HL-60 (cell line): ENCODE results near the gene CFAP68.
"Not testable (repeated sequence)": the region's sequence is repeated elsewhere in the genome, so short reads cannot be mapped to it uniquely, and the experiment has no call there.

Experiments used
- DNase-seq, 2 experiments: peaks; one replicate each; pipeline ENCODE4 v3.0.0-alpha.2; 2010 to 2020; ENCODE audit warnings: low read depth in 1 of 2, low spot score in 1 of 2
- H3K27ac ChIP-seq: fragments of 250-450 bp; sonication (Bioruptor Pico); replicated peaks from 2 replicates; pipeline ENCODE4 v1.5.1; 2020; ENCODE audit warnings: mild to moderate bottlenecking, moderate library complexity
- H3K27me3 ChIP-seq: fragments of 250-450 bp; sonication (Bioruptor Pico); 2 replicates; pipeline ENCODE4 v1.5.1; 2021; ENCODE audit warnings: mild to moderate bottlenecking, moderate library complexity; ENCODE audit not compliant: insufficient read depth, poor library complexity, severe bottlenecking
- H3K4me3 ChIP-seq: replicated peaks from 2 replicates; pipeline ENCODE4 v1.5.1; 2011; ENCODE audit warnings: mild to moderate bottlenecking, control low read depth, low read length; ENCODE audit not compliant: insufficient read depth
- GABPA ChIP-seq: IDR thresholded peaks from 2 replicates; pipeline ENCODE4 v1.6.1; 2012; ENCODE audit warnings: low read depth
- POLR2AphosphoS5 ChIP-seq: IDR thresholded peaks from 2 replicates; pipeline ENCODE4 v1.6.1; 2012; ENCODE audit warnings: low read depth
- SPI1 ChIP-seq: IDR thresholded peaks from 2 replicates; pipeline ENCODE4 v1.6.1; 2012; ENCODE audit warnings: low read depth, mild to moderate bottlenecking, borderline replicate concordance
- TF ChIP-seq, protein P1 (sequence below): IDR thresholded peaks from 2 replicates; pipeline ENCODE4 v1.6.1; 2012; ENCODE audit warnings: low read depth; ENCODE audit not compliant: insufficient replicate concordance
- TF ChIP-seq, protein P2 (sequence below): IDR thresholded peaks from one replicate; pipeline ENCODE4 v1.5.1; 2011; ENCODE audit warnings: low read length, control low read depth, inconsistent platforms; ENCODE audit not compliant: insufficient read depth

CFAP68 gene

DNA sequence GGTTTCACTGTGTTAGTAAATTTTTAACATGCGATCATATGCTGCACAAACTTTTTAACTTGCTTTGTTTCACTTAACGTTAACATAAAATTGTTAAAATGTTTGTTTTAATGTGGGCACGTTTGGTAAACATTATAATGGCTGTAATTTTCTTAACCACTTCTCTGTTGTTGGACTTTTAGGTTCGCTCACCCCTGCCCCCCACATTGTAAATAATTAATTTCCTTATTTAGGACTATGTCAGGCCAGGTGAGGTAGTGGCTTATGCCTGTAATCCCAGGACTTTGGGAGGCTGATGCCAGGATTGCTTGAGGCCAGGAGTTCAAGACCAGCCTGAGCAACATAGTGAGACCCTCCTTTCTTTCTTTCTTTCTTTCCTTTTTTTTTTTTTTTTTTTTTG is 51.1 kb downstream of the CFAP68 start:
- no peak overlapping the region for H3K4me3 ChIP-seq
- H3K27me3 ChIP-seq, result no peaks in the 10 kb centered on the region
- no peak overlapping the region for H3K27ac ChIP-seq
- no peak for DNase-seq
- TF ChIP-seq GABPA, result no peak

DNA sequence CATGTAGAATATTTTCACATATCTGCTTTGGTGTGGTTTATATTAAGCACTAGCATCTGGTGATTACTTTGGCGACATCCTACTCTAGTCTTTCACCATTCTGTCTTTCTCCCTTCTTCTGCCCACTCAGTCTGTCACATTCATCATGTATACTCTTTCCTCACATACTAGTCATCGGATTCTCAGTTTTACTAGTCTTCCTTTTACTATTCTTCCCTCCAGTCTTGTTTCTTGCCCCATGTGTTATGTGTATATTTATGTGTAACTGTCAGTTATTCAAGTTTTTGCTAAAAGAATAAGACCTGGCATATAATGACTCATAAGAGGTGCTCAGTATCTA is 53.2 kb downstream of the CFAP68 start:
- no peak overlapping the region for H3K4me3 ChIP-seq
- H3K27me3 ChIP-seq, result no peaks in the 10 kb centered on the region
- H3K27ac ChIP-seq, result no peak overlapping the region
- TF ChIP-seq, protein P1, sequence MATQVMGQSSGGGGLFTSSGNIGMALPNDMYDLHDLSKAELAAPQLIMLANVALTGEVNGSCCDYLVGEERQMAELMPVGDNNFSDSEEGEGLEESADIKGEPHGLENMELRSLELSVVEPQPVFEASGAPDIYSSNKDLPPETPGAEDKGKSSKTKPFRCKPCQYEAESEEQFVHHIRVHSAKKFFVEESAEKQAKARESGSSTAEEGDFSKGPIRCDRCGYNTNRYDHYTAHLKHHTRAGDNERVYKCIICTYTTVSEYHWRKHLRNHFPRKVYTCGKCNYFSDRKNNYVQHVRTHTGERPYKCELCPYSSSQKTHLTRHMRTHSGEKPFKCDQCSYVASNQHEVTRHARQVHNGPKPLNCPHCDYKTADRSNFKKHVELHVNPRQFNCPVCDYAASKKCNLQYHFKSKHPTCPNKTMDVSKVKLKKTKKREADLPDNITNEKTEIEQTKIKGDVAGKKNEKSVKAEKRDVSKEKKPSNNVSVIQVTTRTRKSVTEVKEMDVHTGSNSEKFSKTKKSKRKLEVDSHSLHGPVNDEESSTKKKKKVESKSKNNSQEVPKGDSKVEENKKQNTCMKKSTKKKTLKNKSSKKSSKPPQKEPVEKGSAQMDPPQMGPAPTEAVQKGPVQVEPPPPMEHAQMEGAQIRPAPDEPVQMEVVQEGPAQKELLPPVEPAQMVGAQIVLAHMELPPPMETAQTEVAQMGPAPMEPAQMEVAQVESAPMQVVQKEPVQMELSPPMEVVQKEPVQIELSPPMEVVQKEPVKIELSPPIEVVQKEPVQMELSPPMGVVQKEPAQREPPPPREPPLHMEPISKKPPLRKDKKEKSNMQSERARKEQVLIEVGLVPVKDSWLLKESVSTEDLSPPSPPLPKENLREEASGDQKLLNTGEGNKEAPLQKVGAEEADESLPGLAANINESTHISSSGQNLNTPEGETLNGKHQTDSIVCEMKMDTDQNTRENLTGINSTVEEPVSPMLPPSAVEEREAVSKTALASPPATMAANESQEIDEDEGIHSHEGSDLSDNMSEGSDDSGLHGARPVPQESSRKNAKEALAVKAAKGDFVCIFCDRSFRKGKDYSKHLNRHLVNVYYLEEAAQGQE, result no peak
- TF ChIP-seq GABPA (no peak), POLR2AphosphoS5 (no peak), SPI1 (no peak)
- DNase-seq, result no peak

DNA sequence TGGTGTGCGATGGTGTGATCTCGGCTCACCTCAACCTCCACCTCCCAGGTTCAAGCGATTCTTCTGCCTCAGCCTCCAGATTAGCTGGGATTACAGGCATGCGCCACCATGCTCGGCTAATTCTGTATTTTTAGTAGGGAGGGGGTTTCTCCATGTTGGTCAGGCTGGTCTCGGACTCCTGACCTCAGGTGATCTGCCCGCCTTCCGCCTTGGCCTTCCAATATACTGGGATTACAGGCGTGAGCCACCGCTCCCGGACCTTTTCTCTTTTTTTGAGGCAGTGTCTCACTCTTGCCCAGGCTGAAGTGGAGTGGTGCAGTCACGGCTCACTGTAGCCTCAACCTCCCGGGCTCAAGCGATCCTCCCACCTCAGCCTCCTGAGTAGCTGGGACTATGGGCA is 53.8 kb downstream of the CFAP68 start:
- not testable (repeated sequence) for H3K27me3 ChIP-seq, H3K27ac ChIP-seq, H3K4me3 ChIP-seq, DNase-seq

DNA sequence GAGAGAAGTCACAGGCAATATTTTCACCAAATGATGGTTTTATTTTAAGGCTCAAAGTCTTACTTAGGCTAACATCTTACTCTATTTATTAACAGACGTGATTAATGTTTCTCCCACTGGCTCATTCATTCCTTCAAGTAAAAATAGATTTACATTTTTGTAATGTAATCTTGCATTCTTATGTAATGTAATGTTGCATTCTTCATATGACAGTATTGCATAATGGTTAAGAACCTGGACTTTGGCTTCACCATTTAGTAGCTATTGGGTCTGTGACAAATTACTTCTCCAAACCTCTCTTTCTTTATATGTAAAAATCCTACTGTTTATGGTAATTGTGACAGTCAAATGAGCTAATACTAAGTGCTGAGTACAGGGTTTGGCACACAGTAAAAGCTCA is 54.5 kb downstream of the CFAP68 start:
- TF ChIP-seq POLR2AphosphoS5, result no peak
- TF ChIP-seq, protein P2, sequence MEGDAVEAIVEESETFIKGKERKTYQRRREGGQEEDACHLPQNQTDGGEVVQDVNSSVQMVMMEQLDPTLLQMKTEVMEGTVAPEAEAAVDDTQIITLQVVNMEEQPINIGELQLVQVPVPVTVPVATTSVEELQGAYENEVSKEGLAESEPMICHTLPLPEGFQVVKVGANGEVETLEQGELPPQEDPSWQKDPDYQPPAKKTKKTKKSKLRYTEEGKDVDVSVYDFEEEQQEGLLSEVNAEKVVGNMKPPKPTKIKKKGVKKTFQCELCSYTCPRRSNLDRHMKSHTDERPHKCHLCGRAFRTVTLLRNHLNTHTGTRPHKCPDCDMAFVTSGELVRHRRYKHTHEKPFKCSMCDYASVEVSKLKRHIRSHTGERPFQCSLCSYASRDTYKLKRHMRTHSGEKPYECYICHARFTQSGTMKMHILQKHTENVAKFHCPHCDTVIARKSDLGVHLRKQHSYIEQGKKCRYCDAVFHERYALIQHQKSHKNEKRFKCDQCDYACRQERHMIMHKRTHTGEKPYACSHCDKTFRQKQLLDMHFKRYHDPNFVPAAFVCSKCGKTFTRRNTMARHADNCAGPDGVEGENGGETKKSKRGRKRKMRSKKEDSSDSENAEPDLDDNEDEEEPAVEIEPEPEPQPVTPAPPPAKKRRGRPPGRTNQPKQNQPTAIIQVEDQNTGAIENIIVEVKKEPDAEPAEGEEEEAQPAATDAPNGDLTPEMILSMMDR, result no peak
- no peak for TF ChIP-seq SPI1
- no peak for TF ChIP-seq GABPA
- TF ChIP-seq, protein P1, result no peak
- Histone ChIP-seq H3K27ac (no peak overlapping the region), H3K27me3 (no peaks in the 10 kb centered on the region), H3K4me3 (no peak overlapping the region)
- no peak for DNase-seq

DNA sequence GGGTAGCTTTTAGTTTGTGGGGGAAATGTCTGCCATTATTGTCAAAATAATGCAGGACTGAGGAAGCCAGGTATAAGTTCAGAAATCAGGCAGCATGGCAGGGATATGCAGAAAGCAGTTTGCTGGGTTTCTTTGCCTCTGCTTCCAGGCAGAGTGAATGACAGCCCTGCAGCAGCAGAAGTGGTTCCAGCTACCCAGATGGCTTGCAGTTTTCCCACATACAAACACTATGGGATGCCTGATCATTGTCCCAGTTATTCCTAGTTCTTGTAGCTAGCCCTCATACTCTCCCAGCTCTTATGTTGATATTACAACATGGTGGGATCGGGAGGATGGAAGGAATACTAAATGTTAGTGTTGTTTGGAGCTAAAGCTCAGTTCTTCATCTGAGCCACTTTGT is 55.0 kb downstream of the CFAP68 start:
- no peak for DNase-seq
- Histone ChIP-seq H3K4me3 (no peak overlapping the region), H3K27ac (no peak overlapping the region), H3K27me3 (no peaks in the 10 kb centered on the region)
- TF ChIP-seq, protein P1, result no peak
- TF ChIP-seq GABPA, result no peak
